Measurements from ENCODE around the gene SUMO1. TPM values are rescaled to one million over a fixed set of nuclear protein-coding genes. Genes with fewer than 3 reads are reported as not detected.

Gene SUMO1
- polyA plus RNA-seq, 2 of the 4 experiments (the other 2 are of a cell fraction): 206 to 316 TPM

DNA sequence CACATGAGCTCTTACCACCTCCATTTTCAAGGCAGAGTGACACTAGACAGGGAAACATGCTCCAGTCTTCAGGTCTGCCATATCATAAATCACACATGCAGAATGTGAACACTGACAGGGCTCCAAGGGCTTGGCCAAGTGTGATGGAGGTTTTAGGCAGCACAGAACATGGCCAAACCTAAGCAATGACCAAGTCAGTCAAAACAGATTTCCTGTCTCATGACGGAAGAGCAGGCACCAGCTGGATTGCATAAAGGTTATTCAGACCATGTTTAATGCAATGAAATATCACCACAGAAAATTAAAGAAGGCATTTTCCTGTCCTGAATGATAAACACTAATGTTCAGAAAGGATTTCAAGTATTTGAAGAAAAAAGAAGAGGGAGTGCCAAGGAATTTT is 72.5 kb downstream of the SUMO1 start:
- ChIA-PET POLR2A (no interaction called here), CTCF (interaction anchor here (0.7 to 2.8 kb wide), 3 partner anchors 13 to 86 kb away, joined by 3 to 6 read pairs (median 3); no protein-coding TSS in a partner anchor)
- no peak for TF ChIP-seq FOXS1 (CRISPR knock-in tag; IDR thresholded peaks at IDR 0.05)
- 90% methylated on average over 1 of the region's 1 CpG for WGBS (ENCODE audit: missing lambda C conversion rate)
- H3K4me1 ChIP-seq: no peaks in the 10 kb centered on the region
- no peak overlapping the region for H3K4me3 ChIP-seq
- H3K27ac ChIP-seq: no peak overlapping the region
- no peak for ATAC-seq
- no peak for FAIRE-seq
- H3K9me3 ChIP-seq: no peaks in the 10 kb centered on the region
- no peak for DNase-seq (ENCODE audit: low read depth in 1 of 2, low spot score in 1 of 2)
- no peak overlapping the region for H3K4me2 ChIP-seq

DNA sequence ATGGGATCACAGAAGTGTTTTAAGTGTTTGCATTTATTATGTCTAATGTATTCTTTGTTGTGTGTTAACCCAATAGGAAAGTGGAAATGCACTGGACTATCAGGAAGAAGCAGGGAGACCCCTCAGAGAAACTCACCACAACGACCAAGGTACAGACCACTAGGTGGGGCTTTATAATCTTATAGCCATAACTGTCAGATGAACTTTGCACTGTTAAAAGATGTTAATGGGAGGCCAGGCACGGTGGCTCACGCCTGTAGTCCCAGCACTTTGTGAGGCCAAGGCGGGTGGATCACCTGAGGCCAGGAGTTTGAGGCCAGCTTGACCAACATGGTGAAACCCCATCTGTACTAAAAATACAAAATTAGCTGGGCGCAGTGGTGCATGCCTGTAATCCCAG is 73.2 kb downstream of the SUMO1 start:
- H3K9me3 ChIP-seq: no peaks in the 10 kb centered on the region
- FAIRE-seq: no peak
- no peaks in the 10 kb centered on the region for H3K4me1 ChIP-seq
- ChIA-PET CTCF (interaction anchor here (0.9 to 2.8 kb wide), 4 partner anchors 14 to 337 kb away, joined by 3 to 7 read pairs (median 4); no protein-coding TSS in a partner anchor), POLR2A (no interaction called here)
- no peak for ATAC-seq
- no peak overlapping the region for H3K27ac ChIP-seq
- no peak for TF ChIP-seq ZFP36 (IDR thresholded peaks at IDR 0.05; ENCODE audit: borderline replicate concordance, partially characterized antibody)
- TF ChIP-seq, protein P1, sequence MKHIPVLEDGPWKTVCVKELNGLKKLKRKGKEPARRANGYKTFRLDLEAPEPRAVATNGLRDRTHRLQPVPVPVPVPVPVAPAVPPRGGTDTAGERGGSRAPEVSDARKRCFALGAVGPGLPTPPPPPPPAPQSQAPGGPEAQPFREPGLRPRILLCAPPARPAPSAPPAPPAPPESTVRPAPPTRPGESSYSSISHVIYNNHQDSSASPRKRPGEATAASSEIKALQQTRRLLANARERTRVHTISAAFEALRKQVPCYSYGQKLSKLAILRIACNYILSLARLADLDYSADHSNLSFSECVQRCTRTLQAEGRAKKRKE (CRISPR knock-in tag; IDR thresholded peaks at IDR 0.05; ENCODE audit: low read depth): no peak
- TF ChIP-seq HOXB13 (CRISPR knock-in tag; IDR thresholded peaks at IDR 0.05; ENCODE audit: low read depth): no peak
- no peak for TF ChIP-seq TFCP2L1 (CRISPR knock-in tag; IDR thresholded peaks at IDR 0.05)
- TF ChIP-seq SMC3 (IDR thresholded peaks at IDR 0.05): no peak
- TF ChIP-seq MAZ (IDR thresholded peaks at IDR 0.05; ENCODE audit: borderline replicate concordance, low read depth, low read length): no peak
- TF ChIP-seq, protein P2, sequence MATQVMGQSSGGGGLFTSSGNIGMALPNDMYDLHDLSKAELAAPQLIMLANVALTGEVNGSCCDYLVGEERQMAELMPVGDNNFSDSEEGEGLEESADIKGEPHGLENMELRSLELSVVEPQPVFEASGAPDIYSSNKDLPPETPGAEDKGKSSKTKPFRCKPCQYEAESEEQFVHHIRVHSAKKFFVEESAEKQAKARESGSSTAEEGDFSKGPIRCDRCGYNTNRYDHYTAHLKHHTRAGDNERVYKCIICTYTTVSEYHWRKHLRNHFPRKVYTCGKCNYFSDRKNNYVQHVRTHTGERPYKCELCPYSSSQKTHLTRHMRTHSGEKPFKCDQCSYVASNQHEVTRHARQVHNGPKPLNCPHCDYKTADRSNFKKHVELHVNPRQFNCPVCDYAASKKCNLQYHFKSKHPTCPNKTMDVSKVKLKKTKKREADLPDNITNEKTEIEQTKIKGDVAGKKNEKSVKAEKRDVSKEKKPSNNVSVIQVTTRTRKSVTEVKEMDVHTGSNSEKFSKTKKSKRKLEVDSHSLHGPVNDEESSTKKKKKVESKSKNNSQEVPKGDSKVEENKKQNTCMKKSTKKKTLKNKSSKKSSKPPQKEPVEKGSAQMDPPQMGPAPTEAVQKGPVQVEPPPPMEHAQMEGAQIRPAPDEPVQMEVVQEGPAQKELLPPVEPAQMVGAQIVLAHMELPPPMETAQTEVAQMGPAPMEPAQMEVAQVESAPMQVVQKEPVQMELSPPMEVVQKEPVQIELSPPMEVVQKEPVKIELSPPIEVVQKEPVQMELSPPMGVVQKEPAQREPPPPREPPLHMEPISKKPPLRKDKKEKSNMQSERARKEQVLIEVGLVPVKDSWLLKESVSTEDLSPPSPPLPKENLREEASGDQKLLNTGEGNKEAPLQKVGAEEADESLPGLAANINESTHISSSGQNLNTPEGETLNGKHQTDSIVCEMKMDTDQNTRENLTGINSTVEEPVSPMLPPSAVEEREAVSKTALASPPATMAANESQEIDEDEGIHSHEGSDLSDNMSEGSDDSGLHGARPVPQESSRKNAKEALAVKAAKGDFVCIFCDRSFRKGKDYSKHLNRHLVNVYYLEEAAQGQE (IDR thresholded peaks at IDR 0.05): no peak
- TF ChIP-seq, protein P3, sequence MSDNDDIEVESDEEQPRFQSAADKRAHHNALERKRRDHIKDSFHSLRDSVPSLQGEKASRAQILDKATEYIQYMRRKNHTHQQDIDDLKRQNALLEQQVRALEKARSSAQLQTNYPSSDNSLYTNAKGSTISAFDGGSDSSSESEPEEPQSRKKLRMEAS (IDR thresholded peaks at IDR 0.05): no peak
- TF ChIP-seq ZSCAN20 (CRISPR knock-in tag; IDR thresholded peaks at IDR 0.05): no peak
- TF ChIP-seq NPAS2 (CRISPR knock-in tag; IDR thresholded peaks at IDR 0.05; ENCODE audit: borderline replicate concordance): no peak
- no peak for TF ChIP-seq HEYL (CRISPR knock-in tag; IDR thresholded peaks at IDR 0.05)
- TF ChIP-seq, protein P4, sequence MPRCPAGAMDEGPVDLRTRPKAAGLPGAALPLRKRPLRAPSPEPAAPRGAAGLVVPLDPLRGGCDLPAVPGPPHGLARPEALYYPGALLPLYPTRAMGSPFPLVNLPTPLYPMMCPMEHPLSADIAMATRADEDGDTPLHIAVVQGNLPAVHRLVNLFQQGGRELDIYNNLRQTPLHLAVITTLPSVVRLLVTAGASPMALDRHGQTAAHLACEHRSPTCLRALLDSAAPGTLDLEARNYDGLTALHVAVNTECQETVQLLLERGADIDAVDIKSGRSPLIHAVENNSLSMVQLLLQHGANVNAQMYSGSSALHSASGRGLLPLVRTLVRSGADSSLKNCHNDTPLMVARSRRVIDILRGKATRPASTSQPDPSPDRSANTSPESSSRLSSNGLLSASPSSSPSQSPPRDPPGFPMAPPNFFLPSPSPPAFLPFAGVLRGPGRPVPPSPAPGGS (IDR thresholded peaks at IDR 0.05): no peak
- no peak for TF ChIP-seq EP300 (IDR thresholded peaks at IDR 0.05)
- TF ChIP-seq RNF2 (IDR thresholded peaks at IDR 0.05; ENCODE audit: borderline replicate concordance, low read depth): no peak
- TF ChIP-seq GATA3 (IDR thresholded peaks at IDR 0.05; ENCODE audit: borderline replicate concordance): no peak
- TF ChIP-seq SREBF2 (IDR thresholded peaks at IDR 0.05): no peak
- no peak for TF ChIP-seq ZNF302 (CRISPR knock-in tag; IDR thresholded peaks at IDR 0.05)
- no peak for TF ChIP-seq JUN (IDR thresholded peaks at IDR 0.05)
- no peak for DNase-seq (ENCODE audit: low read depth in 1 of 2, low spot score in 1 of 2)
- H3K4me3 ChIP-seq: no peak overlapping the region
- WGBS (ENCODE audit: missing lambda C conversion rate): 61% methylated on average over 5 of the region's 5 CpGs
- H3K4me2 ChIP-seq: no peak overlapping the region

All from A549 (cell line).